K562 (cell line): ENCODE results near the gene C1orf105. TPM values are rescaled to one million over a fixed set of nuclear protein-coding genes. Genes with fewer than 3 reads are reported as not detected.

Experiments
- ARID3A ChIP-seq: IDR thresholded peaks from 2 replicates; pipeline ENCODE4 v1.6.1; 2012; ENCODE audit warnings: low read depth, low read length, improper control_type of control experiment, borderline replicate concordance
- CREM ChIP-seq: IDR thresholded peaks from 2 replicates; pipeline ENCODE4 v1.6.1; 2014; ENCODE audit warnings: antibody characterized with exemption, low read depth
- DIDO1 ChIP-seq: fragments of 450-650 bp; IDR thresholded peaks from 2 replicates; pipeline ENCODE4 v1.6.1; 2016; ENCODE audit warnings: low read depth, missing biosample characterization, missing genetic modification characterization
- ETV5 ChIP-seq: sonication (generic); formaldehyde crosslinking; IDR thresholded peaks from 2 replicates; pipeline ENCODE4 v1.4.0; 2020; ENCODE audit warnings: low read depth, mild to moderate bottlenecking, missing genetic modification reagents
- MEF2D ChIP-seq: conservative IDR thresholded peaks from 2 replicates; pipeline ENCODE4 v1.6.1; 2016; ENCODE audit warnings: low read depth, missing genetic modification characterization, missing compliant biosample characterization
- RBM17 ChIP-seq: fragments of 200-400 bp; formaldehyde crosslinking; IDR thresholded peaks from 2 replicates; pipeline ENCODE4 v1.6.1; 2017; ENCODE audit warnings: low read depth, mild to moderate bottlenecking, low read length, borderline replicate concordance
- RREB1 ChIP-seq: fragments of 250-450 bp; sonication (Bioruptor Pico); IDR thresholded peaks from 2 replicates; pipeline ENCODE4 v1.4.0; 2020
- SNAPC5 ChIP-seq: fragments of 250-450 bp; sonication (Bioruptor Pico); IDR thresholded peaks from 2 replicates; pipeline ENCODE4 v1.8.0; 2021; ENCODE audit warnings: moderate library complexity, mild to moderate bottlenecking, inconsistent platforms
- TAF1 ChIP-seq: IDR thresholded peaks from 2 replicates; pipeline ENCODE4 v1.6.1; 2011; ENCODE audit warnings: mild to moderate bottlenecking, low read length, moderate library complexity; ENCODE audit not compliant: insufficient read depth, control insufficient read depth, severe bottlenecking; ENCODE audit errors: extremely low read depth
- TAF9B ChIP-seq: fragments of 450-650 bp; IDR thresholded peaks from 2 replicates; pipeline ENCODE4 v1.6.1; 2018; ENCODE audit warnings: mild to moderate bottlenecking; ENCODE audit not compliant: partially characterized antibody
- ZKSCAN1 ChIP-seq: fragments of 150-350 bp; IDR thresholded peaks from 2 replicates; pipeline ENCODE4 v1.6.1; 2016; ENCODE audit warnings: low read depth, low read length
- ZNF121 ChIP-seq: sonication (generic); formaldehyde crosslinking; conservative IDR thresholded peaks from 2 replicates; pipeline ENCODE4 v1.8.0; 2022; ENCODE audit warnings: missing genetic modification reagents
- polyA plus RNA-seq, 8 experiments: library from polyadenylated mRNA; depleted of rRNA in 4 of 8; stranded (reverse) in 5 of 8; unstranded in 3 of 8; fragments of >200 nt; fragmentation: Nextera tagmentation in 2 of 8; fragmentation: Illumina TruSeq in 1 of 8; extraction: Ambion mirVana in 2 of 8; extraction: Trizol in 1 of 8; gene quantifications; 2 replicates each; pipeline versions ENCODE4 v1.2.1 to v1.2.3, GENCODE V29; 2011 to 2014; ENCODE audit warnings: inconsistent platforms in 1 of 8, missing spikeins in 1 of 8
- total RNA-seq, 7 experiments: library from RNA; depleted of rRNA in 6 of 7; stranded (reverse); fragments of >200 nt in 6 of 7; fragmentation: Illumina TruSeq in 2 of 7; extraction: Trizol in 2 of 7; gene quantifications; 2 replicates each; pipeline versions ENCODE4 v1.2.1 to v1.2.3, GENCODE V29; 2011 to 2021; ENCODE audit warnings: low replicate concordance in 1 of 7
- TF ChIP-seq, protein P1 (sequence below): fragments of 450-650 bp; IDR thresholded peaks from 2 replicates; pipeline ENCODE4 v1.6.1; 2017; ENCODE audit warnings: antibody characterized with exemption, mild to moderate bottlenecking
- TF ChIP-seq, protein P2 (sequence below), 2 experiments: fragments of 450-650 bp in 1 of 2; sonication (generic) in 1 of 2; formaldehyde crosslinking in 1 of 2; IDR thresholded peaks in 1 of 2; conservative IDR thresholded peaks in 1 of 2; 2 replicates each; pipeline versions ENCODE4 v1.6.1 to v1.8.1; 2016 to 2023; ENCODE audit warnings: mild to moderate bottlenecking in 2 of 2, moderate library complexity in 2 of 2, inconsistent platforms in 1 of 2, missing genetic modification reagents in 1 of 2

Gene C1orf105
- total and polyA plus RNA-seq, 9 of the 15 experiments (the other 6 are each of a cell fraction or from before 2014, with no cell fraction given), result 0.08 TPM; not detected in 8

DNA sequence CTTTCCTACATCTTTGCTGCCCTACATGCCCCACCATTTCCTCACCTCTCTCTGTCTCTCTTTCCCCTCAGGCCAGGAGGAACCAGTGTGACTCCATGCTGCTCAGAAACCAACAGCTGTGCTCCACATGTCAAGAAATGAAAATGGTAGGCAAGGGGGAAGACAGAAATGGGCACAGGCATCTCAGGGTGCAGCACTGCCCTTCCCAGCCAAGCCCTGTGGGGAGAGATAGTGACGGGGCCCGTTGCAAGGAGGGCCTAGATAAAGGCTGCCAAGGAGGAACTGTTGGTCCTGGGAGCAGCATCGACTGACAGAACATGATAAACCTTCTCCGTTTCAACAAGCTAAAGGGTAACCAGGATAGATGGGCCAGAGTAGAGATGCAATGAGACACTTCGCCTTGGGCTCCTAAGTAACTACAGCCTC lies 35.9 kb downstream of the C1orf105 start (continued):
- TF ChIP-seq, protein P1, sequence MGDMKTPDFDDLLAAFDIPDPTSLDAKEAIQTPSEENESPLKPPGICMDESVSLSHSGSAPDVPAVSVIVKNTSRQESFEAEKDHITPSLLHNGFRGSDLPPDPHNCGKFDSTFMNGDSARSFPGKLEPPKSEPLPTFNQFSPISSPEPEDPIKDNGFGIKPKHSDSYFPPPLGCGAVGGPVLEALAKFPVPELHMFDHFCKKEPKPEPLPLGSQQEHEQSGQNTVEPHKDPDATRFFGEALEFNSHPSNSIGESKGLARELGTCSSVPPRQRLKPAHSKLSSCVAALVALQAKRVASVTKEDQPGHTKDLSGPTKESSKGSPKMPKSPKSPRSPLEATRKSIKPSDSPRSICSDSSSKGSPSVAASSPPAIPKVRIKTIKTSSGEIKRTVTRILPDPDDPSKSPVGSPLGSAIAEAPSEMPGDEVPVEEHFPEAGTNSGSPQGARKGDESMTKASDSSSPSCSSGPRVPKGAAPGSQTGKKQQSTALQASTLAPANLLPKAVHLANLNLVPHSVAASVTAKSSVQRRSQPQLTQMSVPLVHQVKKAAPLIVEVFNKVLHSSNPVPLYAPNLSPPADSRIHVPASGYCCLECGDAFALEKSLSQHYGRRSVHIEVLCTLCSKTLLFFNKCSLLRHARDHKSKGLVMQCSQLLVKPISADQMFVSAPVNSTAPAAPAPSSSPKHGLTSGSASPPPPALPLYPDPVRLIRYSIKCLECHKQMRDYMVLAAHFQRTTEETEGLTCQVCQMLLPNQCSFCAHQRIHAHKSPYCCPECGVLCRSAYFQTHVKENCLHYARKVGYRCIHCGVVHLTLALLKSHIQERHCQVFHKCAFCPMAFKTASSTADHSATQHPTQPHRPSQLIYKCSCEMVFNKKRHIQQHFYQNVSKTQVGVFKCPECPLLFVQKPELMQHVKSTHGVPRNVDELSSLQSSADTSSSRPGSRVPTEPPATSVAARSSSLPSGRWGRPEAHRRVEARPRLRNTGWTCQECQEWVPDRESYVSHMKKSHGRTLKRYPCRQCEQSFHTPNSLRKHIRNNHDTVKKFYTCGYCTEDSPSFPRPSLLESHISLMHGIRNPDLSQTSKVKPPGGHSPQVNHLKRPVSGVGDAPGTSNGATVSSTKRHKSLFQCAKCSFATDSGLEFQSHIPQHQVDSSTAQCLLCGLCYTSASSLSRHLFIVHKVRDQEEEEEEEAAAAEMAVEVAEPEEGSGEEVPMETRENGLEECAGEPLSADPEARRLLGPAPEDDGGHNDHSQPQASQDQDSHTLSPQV, result peak; percentile 97
- TF ChIP-seq ETV5 (CRISPR knock-in tag) (peak; percentile 68; the same call in 1 of the 2 replicates), RREB1 (CRISPR knock-in tag) (peak; percentile 84), MEF2D (tag) (0 out of 2 replicates have a peak, but pooled peaks have one; percentile 60), ZNF121 (CRISPR knock-in tag) (no peak), DIDO1 (tag) (no peak; the same call in 1 of the 2 replicates), RBM17 (no peak), CREM (peak; percentile 78), TAF1 (no peak), ZKSCAN1 (no peak; the same call in 1 of the 2 replicates), SNAPC5 (CRISPR knock-in tag) (no peak), TAF9B (no peak), ARID3A (no peak)
- TF ChIP-seq, protein P2, sequence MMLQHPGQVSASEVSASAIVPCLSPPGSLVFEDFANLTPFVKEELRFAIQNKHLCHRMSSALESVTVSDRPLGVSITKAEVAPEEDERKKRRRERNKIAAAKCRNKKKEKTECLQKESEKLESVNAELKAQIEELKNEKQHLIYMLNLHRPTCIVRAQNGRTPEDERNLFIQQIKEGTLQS (IDR thresholded peaks at IDR 0.05), result no peak
- TF ChIP-seq, protein P2 (CRISPR knock-in tag; conservative IDR thresholded peaks at IDR 0.05), result 0 out of 2 replicates have a peak, but pooled peaks have one; percentile 34
